GM18867 (cell line): ENCODE data around the gene CLN3.
"Not testable (repeated sequence)": the region's sequence is repeated elsewhere in the genome, so short reads cannot be mapped to it uniquely, and the experiment has no call there.

ENCODE experiments used
- ATAC-seq: cut with Tn5 transposase; IDR thresholded peaks from one replicate; pipeline ENCODE4 v1.9.1; 2021; ENCODE audit warnings: mild to moderate bottlenecking, moderate library complexity; ENCODE audit not compliant: unreplicated experiment

The CLN3 gene

GRCh38 chr16:28491970-28492474 is at the start of gene CLN3:
Gene CLN3, minus strand, starts transcription at chr16:28492074. Its CDS starts 315 bp downstream, at chr16:28491759.
- ATAC-seq, result peak; percentile 74

GRCh38 chr16:28540346-28540745 is 48.5 kb upstream of the CLN3 start:
- no peak for ATAC-seq

GRCh38 chr16:28538733-28539596 is 47.1 kb upstream of the CLN3 start, which contains the start of gene NUPR1:
Gene NUPR1, minus strand, starts transcription at chr16:28538974. Its CDS starts 67 bp downstream, at chr16:28538907.
- ATAC-seq, result no peak

- ATAC-seq, result no peak
These were observed 46.3 kb upstream of the CLN3 start for GRCh38 chr16:28537964-28538732.

- no peak for ATAC-seq
These were observed 45.2 kb upstream of the CLN3 start for GRCh38 chr16:28537076-28537475.

GRCh38 chr16:28534542-28535373 is 42.9 kb upstream of the CLN3 start:
- ATAC-seq, result no peak

- no peak for ATAC-seq
These were observed 41.2 kb upstream of the CLN3 start for GRCh38 chr16:28532940-28533647.

GRCh38 chr16:28531777-28532744 is 40.2 kb upstream of the CLN3 start:
- ATAC-seq, result no peak

- no peak for ATAC-seq
These were observed 37.2 kb upstream of the CLN3 start for GRCh38 chr16:28529124-28529523.

GRCh38 chr16:28528463-28528867 is 36.6 kb upstream of the CLN3 start:
- no peak for ATAC-seq

- ATAC-seq, result no peak
These were observed 36.1 kb upstream of the CLN3 start for GRCh38 chr16:28527985-28528384.

- not testable (repeated sequence) for ATAC-seq
These were observed 35.4 kb upstream of the CLN3 start for GRCh38 chr16:28527100-28527785.

- no peak for ATAC-seq
These were observed 34.6 kb upstream of the CLN3 start for GRCh38 chr16:28526201-28527099.

- ATAC-seq, result no peak
These were observed 32.9 kb upstream of the CLN3 start for GRCh38 chr16:28524681-28525171.

GRCh38 chr16:28522792-28523191 is 30.9 kb upstream of the CLN3 start:
- ATAC-seq, result no peak

GRCh38 chr16:28521436-28521835 is 29.6 kb upstream of the CLN3 start:
- ATAC-seq, result no peak

GRCh38 chr16:28520672-28521071 is 28.8 kb upstream of the CLN3 start:
- ATAC-seq, result no peak
